Peyer's patch (tissue), 4 donors: ENCODE data around the gene KBTBD3.

ENCODE experiments used
- POLR2A ChIP-seq, 2 donors: fragments of 450-650 bp; IDR thresholded peaks; one replicate each; pipeline ENCODE4 v1.5.1; 2017; ENCODE audit warnings: antibody characterized with exemption in 2 of 2, mild to moderate bottlenecking in 2 of 2, moderate library complexity in 2 of 2
- TF ChIP-seq, protein P1 (sequence below), 6 experiments: fragments of 450-650 bp in 4 of 6; fragments of 200-600 bp in 2 of 6; sonication (generic) in 1 of 6; IDR thresholded peaks; one replicate each; pipeline ENCODE4 v1.5.1; 2017 to 2019; ENCODE audit warnings: antibody characterized with exemption in 6 of 6, mild to moderate bottlenecking in 3 of 6, moderate library complexity in 1 of 6

DNA sequence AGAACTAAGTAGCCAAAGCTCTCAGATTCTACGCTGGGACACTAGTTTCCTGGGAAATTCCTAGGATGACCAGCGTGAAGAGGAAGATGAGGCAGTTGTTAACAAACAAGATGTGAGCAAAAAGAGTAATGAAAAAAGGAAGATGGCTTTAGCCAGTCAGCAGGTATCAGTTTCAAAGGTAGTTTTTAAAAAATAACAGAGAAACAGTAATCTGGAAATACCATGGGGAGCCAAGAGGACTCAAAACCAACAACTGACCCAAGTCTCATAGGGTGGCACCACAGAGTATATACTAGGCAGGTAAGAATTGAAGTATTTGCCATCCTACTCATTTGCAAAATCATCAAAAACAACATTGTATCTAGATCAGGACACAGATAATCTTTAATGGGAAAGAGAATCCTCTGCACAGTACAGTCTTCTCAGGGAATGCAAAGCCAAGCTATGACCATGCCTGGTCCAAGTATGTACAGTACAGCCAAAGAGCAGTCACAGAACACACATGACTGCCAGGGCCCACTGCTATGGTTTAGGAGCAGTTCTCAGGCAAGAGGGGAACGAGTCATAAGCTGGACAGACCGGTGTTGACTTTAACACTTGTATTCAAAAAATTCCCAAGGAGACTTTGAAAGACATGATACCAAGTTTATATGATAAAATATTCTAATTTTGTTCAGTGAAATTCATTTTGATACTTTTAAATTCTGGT is 75.7 kb downstream of the KBTBD3 start:
- TF ChIP-seq, protein P1, sequence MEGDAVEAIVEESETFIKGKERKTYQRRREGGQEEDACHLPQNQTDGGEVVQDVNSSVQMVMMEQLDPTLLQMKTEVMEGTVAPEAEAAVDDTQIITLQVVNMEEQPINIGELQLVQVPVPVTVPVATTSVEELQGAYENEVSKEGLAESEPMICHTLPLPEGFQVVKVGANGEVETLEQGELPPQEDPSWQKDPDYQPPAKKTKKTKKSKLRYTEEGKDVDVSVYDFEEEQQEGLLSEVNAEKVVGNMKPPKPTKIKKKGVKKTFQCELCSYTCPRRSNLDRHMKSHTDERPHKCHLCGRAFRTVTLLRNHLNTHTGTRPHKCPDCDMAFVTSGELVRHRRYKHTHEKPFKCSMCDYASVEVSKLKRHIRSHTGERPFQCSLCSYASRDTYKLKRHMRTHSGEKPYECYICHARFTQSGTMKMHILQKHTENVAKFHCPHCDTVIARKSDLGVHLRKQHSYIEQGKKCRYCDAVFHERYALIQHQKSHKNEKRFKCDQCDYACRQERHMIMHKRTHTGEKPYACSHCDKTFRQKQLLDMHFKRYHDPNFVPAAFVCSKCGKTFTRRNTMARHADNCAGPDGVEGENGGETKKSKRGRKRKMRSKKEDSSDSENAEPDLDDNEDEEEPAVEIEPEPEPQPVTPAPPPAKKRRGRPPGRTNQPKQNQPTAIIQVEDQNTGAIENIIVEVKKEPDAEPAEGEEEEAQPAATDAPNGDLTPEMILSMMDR (IDR thresholded peaks at IDR 0.05): no peak
- no peak for TF ChIP-seq POLR2A (IDR thresholded peaks at IDR 0.05)
